Stromal cell of bone marrow (primary cell): ENCODE measurements around the gene EQTN.
"Not testable (repeated sequence)": the region's sequence is repeated elsewhere in the genome, so short reads cannot be mapped to it uniquely, and the experiment has no call there.

ENCODE experiments used
- DNase-seq: peaks from one replicate; pipeline ENCODE4 v3.0.0-alpha.2; 2012; ENCODE audit warnings: low read depth

The EQTN gene

DNA sequence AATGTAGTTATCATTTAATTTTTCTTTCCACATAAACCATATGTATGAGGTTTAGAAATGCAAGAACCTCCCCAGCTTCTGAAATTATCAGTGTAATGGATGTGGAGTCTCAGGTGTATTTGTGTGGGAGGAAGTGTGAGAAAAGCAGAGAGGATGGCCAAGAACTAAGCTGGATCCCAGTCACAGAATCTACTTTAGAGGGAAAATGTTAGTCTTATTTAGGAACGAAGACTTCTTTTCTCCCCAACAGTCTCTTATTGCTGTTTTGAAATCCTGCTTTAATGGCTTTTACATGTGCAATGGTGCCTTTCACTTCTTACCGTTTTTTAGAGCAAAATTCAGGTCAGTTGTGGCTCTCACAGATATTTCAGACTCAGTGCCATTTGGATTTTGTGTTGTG is 3.0 kb downstream of the EQTN start:
- DNase-seq: no peak

DNA sequence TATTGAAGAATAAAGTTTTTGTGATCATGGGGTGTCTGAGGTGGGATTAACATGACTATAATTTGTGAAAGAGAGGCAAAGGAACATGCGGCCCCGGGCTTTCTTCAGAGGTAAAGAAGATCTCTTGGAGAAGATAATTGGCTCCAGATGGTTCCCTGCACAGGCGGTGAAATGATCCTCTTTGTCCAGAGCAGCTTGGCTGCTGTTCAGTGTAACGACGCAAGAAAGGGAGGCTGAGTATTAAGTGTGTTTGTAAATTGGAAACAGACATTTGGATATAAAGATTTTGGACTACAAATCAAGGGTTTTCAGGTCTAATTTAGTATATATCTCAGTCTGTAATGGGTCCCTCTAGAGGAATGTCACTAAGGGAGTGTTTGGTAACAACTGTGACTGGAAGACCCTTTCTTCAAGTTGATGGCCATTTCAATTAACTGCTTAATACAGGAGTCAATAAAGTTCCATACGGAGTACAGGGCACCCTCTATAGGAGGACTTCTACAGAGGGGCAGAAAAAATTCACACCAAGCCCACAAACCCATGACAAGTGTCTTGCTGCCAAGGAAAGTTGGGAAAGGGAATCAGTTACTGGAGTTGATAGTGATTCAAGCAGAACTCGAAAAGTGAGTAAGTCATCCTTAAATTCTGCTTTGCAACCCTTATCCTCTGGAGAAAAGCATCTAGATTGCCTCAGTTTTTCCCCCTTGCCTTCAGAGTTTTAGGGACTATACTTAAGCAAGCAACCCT is 4.1 kb downstream of the EQTN start:
- peak; percentile 53 for DNase-seq

DNA sequence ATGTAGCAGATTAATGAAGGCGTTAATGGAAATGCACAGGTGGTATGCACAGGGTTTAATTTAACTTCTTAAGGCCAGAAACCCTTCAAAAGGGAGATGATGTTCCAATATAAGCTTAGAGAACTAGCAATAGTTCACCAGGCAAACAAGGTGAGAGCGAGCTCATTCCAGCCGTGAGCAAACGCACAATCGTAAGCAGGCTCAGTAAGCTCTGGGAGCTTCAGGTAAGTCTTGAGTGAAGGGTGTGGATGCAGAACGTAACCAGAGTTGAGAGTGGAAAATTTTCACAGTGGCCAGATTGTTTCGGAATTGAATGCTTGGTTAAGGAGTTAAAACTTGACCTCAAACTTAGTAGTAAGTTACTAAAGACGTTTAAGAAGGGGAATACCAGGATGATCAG is 5.7 kb downstream of the EQTN start:
- no peak for DNase-seq

GRCh38 chr9:27282269-27282668 is 14.7 kb downstream of the EQTN start:
- no peak for DNase-seq

DNA sequence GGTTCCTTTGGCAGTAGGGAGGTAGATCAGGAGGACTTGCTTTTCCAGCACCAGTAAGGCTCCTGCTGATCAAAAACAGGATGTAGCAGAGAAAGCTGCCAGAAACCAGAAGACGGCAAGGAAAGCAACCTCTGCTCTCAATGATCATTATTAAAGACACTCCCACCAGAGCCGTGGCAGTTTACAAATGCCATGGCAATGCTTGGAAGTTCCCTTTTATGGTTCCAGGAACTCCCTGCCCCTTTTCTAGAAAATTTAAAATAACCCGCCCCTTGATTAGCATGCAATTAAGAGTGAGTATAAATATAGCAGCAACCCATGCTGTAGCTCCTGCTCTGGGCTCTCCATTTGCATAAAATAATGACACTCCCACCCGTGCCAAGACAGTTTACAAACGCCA is 16.1 kb downstream of the EQTN start:
- DNase-seq: no peak

GRCh38 chr9:27280249-27280648 is 16.7 kb downstream of the EQTN start:
- no peak for DNase-seq

DNA sequence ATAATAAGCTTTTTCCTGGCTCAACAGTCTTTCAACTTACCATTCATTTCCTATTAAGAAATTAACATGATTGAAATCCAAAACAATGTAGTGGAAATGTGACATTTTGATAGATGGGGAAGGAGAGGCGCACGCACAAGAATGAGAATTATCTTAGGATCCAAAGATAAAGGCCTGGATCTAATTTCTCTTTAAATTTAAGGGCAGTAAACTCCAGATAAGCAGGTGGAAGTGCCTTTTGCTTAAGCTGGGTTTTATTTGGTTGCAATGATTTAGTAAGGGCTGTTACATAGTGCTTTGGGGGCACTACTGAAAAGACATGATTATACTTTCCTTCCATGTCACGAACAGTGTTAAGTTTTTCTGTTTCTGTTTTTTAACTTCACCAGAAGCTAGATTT is 17.3 kb downstream of the EQTN start:
- DNase-seq: no peak

GRCh38 chr9:27278374-27278773 is 18.6 kb downstream of the EQTN start:
- peak; percentile 36 for DNase-seq

GRCh38 chr9:27276193-27277030 is 20.5 kb downstream of the EQTN start:
- peak; percentile 33 for DNase-seq

DNA sequence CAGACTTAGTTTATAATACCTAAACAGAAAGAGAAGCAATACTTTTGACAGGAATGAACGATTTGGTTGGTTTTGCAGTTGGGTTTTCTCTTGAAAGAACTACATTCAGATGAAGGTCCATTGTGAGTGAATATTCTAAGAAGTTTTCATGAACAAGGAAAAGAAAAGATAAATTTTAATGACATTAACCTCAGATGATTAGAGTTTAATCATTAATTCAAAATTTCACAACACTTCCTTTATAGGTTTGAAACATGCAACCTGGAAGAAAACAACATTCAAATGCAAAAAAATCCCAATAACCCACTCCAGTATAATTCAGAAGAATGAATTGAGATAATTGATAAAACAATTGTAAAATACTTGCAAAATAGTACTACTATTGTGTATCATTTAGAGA is 23.8 kb downstream of the EQTN start:
- no peak for DNase-seq

DNA sequence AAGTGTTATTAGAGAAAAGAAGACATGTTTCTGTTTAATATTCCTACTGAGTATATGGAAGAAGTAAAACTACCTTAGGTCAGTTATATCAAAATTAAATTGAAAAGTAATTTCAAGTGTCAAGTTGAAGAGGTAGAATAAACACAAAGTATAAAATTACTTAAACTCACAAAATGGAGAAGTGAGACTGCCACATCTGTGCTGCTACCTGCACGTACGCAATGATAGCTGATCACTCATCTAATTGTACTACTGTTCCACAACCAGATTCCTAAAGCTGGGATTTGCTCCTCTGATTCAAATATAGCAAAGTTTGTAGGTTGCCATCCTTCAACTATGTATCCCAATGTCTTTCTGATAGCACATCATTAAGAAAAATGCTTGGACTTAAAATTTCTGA is 24.8 kb downstream of the EQTN start:
- no peak for DNase-seq

DNA sequence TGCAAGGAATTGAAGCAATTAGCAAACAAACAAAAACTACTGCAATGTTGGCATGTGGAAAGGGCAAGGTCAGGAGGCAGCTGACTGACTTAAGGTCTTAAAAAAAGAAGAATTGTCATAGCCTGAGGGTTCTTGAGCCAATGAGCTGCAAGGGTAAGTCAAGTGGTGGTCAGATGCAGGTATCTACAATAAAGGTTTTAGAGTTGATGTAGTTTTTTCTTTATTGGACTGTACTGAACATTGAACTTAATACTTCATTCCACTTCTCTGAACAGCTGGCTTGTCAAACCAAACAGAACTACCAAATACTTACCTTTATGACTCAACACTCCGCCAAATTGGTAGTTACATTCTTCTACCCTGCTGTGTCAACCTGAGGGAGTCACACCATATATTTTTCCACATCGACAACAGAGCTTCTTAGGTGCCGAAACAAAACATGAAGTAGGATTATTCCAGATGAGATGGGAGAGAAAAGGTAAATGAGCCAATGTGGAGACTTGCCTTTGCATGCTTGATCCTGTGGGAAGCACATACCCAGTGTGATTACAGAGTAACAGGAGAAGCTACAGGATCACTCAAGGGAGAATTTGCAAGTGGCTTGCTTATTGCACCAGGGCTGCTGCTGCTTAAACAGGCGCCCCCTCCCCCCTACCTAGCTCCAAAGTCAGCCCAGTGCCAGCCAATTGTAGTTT is 35.3 kb downstream of the EQTN start:
- no peak for DNase-seq

DNA sequence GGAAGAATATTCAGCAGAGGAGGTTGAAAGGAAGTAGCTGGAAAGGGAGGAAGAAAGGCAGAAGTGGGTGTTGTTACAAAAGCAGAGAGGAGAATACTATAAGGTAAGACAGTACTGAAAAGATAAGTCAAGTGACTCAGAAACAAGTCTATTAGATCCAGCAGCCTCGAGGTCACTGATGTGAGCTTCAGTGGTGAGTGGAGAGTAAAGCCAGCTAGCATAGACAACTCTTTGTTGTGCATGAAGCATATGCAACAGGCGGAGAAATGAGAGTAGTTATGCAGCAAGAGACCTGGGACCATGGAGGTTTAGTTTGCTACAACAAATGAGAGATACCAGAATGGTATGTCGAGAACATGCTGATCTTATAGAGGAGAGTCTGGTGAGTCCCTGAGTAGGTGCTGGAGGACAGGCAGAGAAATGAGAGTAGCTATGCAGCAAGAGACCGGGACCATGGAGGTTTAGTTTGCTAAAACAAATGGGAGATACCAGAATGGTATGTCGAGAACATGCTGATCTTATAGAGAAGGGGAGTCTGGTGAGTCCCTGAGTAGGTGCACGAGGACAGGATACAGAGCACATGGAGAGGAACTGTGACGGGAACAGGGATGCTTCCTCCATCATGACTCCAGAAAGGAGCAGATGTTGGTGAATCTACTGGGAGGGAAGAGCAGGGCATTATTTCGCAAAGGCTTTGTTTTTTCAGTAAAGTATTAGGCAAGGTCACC is 36.0 kb downstream of the EQTN start:
- no peak for DNase-seq

- no peak for DNase-seq
Observed at GRCh38 chr9:27258662-27259061, 38.3 kb downstream of the EQTN start.

DNA sequence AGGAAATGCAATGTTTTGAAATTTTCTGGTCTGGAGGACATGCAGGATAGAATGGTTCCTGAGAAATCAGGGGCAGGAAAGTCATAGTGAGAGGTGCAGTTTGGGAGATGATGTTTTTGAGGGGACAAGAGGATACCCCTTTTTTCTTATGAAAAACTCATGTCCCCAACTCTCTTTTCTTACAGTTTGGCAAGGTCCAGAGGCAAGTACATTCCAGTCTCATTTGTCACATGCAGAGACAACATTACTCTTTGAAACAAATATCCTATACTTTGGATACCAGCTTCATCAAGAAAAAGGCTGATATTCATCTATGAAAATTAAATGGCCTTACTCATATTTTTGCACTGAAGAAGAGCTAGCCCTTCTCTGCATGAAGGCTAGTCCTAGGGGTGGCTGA is 48.2 kb downstream of the EQTN start:
- DNase-seq: no peak

DNA sequence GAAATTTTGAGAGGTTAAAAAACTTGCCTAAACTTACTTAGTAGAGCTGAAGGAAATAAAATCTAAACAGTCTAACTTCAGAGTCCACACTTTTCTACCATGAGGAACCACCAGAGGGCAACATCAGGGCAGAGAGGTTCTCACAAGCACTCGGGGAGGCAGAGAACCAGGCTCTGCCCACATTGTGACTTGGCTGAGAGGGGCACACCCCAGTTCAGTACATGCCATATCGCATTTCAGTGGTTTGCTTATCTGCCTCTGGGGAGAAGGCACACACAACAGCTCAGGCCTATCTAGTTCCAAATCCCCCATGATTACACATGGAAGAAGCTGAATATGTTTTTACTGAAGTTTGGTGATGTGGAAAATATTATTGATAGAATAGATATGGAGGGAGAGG is 49.2 kb downstream of the EQTN start:
- peak; percentile 54 for DNase-seq

- not testable (repeated sequence) for DNase-seq
Observed at GRCh38 chr9:27239648-27240047, 57.3 kb downstream of the EQTN start.
